Spleen (tissue), 7 donors: ENCODE data around the gene BMPER.

Experiments
- CTCF ChIP-seq, 11 experiments: fragments of 200-600 bp in 7 of 11; fragments of 450-650 bp in 4 of 11; sonication (generic) in 4 of 11; IDR thresholded peaks in 8 of 11; conservative IDR thresholded peaks in 3 of 11; 1 replicate in 7 of 11; 2 replicates in 4 of 11; pipeline versions ENCODE4 v1.4.0 to v1.8.0; 2016 to 2021; ENCODE audit warnings: antibody characterized with exemption in 11 of 11, inconsistent platforms in 4 of 11, mild to moderate bottlenecking in 1 of 11
- POLR2A ChIP-seq, 3 donors: fragments of 450-650 bp; IDR thresholded peaks; one replicate each; pipeline ENCODE4 v1.5.1; 2017; ENCODE audit warnings: antibody characterized with exemption in 3 of 3, mild to moderate bottlenecking in 1 of 3
- POLR2AphosphoS5 ChIP-seq, 3 donors: sonication (generic); formaldehyde crosslinking; IDR thresholded peaks; one replicate each; pipeline ENCODE4 v1.5.1; 2017; ENCODE audit warnings: antibody characterized with exemption in 3 of 3
- donor health status: DM: no; HTN: no; CAD: no; lungs with moderate emphysema.
- donor health status: DM: no; HTN: no; CAD: no.
- donor health status: DM: no; HTN: no; CAD: no.

DNA sequence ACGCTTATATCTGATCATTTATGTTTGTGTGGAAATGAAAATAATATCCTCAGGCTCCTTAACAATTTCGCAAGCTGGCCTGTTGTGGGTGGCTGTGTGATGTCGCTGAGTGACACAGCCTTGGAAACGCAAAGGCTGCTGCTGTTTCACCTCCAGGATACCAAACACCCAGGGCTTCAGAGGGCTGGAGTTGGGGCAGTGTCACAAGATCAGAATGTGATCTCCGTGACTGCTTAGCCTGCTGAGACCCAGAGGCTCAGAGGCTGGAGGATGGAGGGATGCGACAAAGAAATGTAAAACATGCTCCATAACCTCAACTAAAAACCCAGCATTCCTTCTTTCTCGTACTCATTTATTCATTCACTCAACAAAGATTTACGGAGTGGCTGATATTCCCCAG lies 37.2 kb upstream of the BMPER start:
- TF ChIP-seq CTCF (IDR thresholded peaks at IDR 0.05 in 8 of 11, conservative IDR thresholded peaks at IDR 0.05 in 3 of 11) (no peak), POLR2A (IDR thresholded peaks at IDR 0.05) (no peak), POLR2AphosphoS5 (IDR thresholded peaks at IDR 0.05) (no peak)
